ENCODE results near the gene LEPROT.

DNA sequence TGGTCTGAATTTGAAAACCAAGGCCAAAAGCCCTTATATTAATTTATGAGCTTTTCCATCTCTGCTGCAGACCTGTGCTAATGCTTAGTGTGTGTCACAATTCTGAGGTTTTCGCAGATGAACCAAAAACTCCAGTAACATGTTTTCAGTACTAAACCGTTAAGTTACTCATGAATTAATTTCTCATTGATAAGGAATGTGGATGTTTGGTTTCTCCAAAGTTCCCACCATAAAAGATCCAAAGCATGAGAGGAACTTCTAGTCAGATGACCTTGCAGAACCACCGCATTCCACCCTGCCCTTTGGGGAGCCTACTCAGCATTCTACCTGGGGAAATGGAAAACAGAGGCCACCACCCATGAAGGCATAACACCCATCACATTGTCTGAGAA, 7.5 kb upstream of the LEPROT start:
- TF ChIP-seq ZNF24 (IDR thresholded peaks at IDR 0.05) (no peak), SREBF1 (IDR thresholded peaks at IDR 0.05; ENCODE audit: low read length) (no peak), RAD21 (IDR thresholded peaks at IDR 0.05; ENCODE audit: insufficient read depth, low read depth, low read length) (no peak), EZH2 (IDR thresholded peaks at IDR 0.05; ENCODE audit: borderline replicate concordance, control insufficient read depth, low read depth, low read length) (no peak), CHD4 (IDR thresholded peaks at IDR 0.05) (no peak), NR2C1 (IDR thresholded peaks at IDR 0.05) (no peak), JUND (IDR thresholded peaks at IDR 0.05; ENCODE audit: low read depth, low read length) (no peak), ATF7 (IDR thresholded peaks at IDR 0.05; ENCODE audit: low read depth) (no peak), NRF1 (conservative IDR thresholded peaks at IDR 0.05; ENCODE audit: low read depth, low read length) (no peak), CREM (IDR thresholded peaks at IDR 0.05; ENCODE audit: low read depth) (no peak)
- TF ChIP-seq, protein P1, sequence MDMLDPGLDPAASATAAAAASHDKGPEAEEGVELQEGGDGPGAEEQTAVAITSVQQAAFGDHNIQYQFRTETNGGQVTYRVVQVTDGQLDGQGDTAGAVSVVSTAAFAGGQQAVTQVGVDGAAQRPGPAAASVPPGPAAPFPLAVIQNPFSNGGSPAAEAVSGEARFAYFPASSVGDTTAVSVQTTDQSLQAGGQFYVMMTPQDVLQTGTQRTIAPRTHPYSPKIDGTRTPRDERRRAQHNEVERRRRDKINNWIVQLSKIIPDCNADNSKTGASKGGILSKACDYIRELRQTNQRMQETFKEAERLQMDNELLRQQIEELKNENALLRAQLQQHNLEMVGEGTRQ (IDR thresholded peaks at IDR 0.05; ENCODE audit: borderline replicate concordance, low read depth, low read length), result no peak
- TF ChIP-seq, protein P2, sequence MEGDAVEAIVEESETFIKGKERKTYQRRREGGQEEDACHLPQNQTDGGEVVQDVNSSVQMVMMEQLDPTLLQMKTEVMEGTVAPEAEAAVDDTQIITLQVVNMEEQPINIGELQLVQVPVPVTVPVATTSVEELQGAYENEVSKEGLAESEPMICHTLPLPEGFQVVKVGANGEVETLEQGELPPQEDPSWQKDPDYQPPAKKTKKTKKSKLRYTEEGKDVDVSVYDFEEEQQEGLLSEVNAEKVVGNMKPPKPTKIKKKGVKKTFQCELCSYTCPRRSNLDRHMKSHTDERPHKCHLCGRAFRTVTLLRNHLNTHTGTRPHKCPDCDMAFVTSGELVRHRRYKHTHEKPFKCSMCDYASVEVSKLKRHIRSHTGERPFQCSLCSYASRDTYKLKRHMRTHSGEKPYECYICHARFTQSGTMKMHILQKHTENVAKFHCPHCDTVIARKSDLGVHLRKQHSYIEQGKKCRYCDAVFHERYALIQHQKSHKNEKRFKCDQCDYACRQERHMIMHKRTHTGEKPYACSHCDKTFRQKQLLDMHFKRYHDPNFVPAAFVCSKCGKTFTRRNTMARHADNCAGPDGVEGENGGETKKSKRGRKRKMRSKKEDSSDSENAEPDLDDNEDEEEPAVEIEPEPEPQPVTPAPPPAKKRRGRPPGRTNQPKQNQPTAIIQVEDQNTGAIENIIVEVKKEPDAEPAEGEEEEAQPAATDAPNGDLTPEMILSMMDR (IDR thresholded peaks at IDR 0.05 in 2 of 3, conservative IDR thresholded peaks at IDR 0.05 in 1 of 3; ENCODE audit: control insufficient read depth in 2 of 3, extremely low read depth in 1 of 3, insufficient read depth in 1 of 3, low read depth in 3 of 3, low read length in 3 of 3), result no peak
- TF ChIP-seq, protein P3, sequence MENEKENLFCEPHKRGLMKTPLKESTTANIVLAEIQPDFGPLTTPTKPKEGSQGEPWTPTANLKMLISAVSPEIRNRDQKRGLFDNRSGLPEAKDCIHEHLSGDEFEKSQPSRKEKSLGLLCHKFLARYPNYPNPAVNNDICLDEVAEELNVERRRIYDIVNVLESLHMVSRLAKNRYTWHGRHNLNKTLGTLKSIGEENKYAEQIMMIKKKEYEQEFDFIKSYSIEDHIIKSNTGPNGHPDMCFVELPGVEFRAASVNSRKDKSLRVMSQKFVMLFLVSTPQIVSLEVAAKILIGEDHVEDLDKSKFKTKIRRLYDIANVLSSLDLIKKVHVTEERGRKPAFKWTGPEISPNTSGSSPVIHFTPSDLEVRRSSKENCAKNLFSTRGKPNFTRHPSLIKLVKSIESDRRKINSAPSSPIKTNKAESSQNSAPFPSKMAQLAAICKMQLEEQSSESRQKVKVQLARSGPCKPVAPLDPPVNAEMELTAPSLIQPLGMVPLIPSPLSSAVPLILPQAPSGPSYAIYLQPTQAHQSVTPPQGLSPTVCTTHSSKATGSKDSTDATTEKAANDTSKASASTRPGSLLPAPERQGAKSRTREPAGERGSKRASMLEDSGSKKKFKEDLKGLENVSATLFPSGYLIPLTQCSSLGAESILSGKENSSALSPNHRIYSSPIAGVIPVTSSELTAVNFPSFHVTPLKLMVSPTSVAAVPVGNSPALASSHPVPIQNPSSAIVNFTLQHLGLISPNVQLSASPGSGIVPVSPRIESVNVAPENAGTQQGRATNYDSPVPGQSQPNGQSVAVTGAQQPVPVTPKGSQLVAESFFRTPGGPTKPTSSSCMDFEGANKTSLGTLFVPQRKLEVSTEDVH (IDR thresholded peaks at IDR 0.05; ENCODE audit: low read depth, partially characterized antibody), result no peak
